GM19438 (cell line): ENCODE results near the gene FABP1.

Experiments
- ATAC-seq: cut with Tn5 transposase; IDR thresholded peaks from one replicate; pipeline ENCODE4 v1.9.1; 2021; ENCODE audit warnings: low read depth; ENCODE audit not compliant: unreplicated experiment

The FABP1 gene

GRCh38 chr2:88085099-88085498, 42.8 kb downstream of the FABP1 start:
- ATAC-seq: no peak

- ATAC-seq: no peak
Observed at GRCh38 chr2:88082781-88083180, 45.1 kb downstream of the FABP1 start.

- ATAC-seq: no peak
Observed at GRCh38 chr2:88081924-88082608, 45.8 kb downstream of the FABP1 start.

- no peak for ATAC-seq
Observed at GRCh38 chr2:88080545-88080944, 47.3 kb downstream of the FABP1 start.

GRCh38 chr2:88078643-88079172, 49.2 kb downstream of the FABP1 start:
- ATAC-seq: no peak

- no peak for ATAC-seq
Observed at GRCh38 chr2:88077080-88077479, 50.8 kb downstream of the FABP1 start.

- ATAC-seq: no peak
Observed at GRCh38 chr2:88074854-88075292, 53.0 kb downstream of the FABP1 start.

- no peak for ATAC-seq
Observed at GRCh38 chr2:88074150-88074549, 53.7 kb downstream of the FABP1 start.
